ENCODE data around the gene PARM1. TPM values are rescaled to one million over a fixed set of nuclear protein-coding genes. Genes with fewer than 3 reads are reported as not detected.

PARM1 gene
- polyA plus RNA-seq, 4 donors: 48.2 to 64.8 (median 48.5) TPM

- no peak for DNase-seq (ENCODE audit: low read depth in 4 of 4, low spot score in 2 of 4)
These were observed 86.0 kb downstream of the PARM1 start for GRCh38 chr4:75018811-75019479.

DNA sequence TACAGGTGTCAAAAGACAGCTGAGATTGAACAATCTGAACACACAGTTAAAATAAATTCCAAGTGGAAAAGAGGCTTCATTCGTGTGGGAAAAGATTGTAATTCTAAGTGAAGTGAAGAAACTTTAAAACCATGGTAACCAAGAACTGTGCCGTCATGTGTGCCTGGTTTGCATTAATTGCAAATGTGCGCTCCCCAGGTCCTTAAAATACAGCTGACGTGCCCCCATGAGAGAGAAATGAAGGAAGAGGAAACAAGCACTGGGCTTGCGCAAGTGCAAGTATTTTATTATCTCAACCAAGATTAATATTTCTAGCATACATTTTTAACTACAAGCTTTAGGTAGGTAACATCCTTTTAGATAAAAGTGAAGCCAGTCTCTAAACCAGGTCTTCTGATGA, 92.5 kb downstream of the PARM1 start:
- DNase-seq (ENCODE audit: low read depth in 4 of 4, low spot score in 2 of 4): no peak

DNA sequence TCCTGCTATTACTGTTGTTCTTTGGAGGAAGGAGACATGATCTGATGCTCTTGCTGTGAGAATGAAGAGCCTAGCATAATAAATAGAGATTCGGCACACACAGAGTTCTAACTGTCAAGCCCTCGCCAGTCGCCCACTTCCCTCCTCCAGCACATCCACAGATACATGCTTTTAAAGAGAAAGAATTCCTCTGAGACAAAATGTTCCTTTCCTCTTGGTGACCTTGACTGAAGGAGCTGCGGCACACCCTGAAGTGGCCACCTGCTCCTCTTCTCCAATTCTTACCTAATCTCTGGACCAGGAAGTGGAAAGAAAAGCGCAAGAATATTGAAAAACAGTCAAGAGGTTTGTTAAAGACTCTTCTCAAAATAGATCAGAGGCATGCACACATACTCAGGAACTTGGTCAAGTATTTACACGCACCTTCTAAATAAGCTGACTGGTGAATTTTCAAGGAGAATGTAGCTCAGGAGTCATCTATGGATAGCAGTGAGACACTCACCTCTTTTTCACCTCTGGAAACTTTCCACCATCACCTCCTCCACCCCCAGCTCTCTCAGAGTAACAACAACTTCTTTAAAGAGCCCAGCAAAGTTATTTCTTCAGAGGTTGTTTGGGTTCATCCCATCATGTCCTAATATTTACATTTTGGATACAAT, 95.4 kb downstream of the PARM1 start:
- DNase-seq (ENCODE audit: low read depth in 4 of 4, low spot score in 2 of 4): no peak

DNA sequence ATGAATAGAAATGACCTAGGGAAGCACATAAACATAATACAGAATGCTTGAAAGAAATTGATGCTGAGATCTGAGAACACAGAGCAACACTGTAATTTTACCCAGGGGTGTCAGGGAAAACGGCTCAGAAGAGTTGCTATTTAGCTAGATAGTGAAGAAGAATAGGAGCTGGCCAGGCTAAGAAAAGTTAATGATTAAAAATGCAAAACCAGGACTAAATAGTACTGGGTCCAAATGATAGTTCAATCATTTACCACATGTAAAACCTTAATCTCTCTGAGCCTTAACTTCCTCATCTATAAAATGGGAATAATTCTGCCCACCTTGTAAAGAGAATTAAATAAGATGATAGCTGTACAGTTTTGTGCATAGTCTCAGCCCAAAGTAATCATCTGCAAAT, 97.1 kb downstream of the PARM1 start:
- DNase-seq (ENCODE audit: low read depth in 4 of 4, low spot score in 2 of 4): no peak

DNA sequence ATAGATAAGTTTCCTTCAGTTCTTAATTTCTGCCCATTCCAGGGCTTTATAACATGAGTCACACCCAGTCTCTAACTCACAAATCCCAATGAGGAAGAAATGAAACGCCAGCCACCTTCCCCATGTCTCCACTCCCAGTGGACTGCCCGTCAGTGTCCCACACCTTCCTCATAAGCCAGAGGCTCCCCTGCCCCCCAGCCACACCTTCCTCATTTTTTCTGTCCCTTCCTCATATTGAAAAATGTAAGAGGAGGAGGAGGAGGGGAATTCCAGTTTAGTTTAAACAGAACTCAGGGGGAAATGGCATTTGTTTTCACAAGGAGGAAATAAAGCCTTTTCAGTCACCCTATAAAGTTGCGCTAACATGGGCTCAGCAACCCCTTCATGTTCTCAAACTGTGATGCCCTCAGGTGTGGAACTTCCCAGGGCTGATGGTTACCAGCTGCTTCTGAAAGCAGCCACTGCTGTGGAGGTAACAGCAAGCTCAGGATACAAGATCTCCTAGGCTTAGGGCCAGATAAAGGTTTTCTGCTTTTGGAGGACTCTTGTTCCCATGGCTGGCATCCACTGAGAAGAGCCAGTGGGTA, 97.8 kb downstream of the PARM1 start:
- no peak for DNase-seq (ENCODE audit: low read depth in 4 of 4, low spot score in 2 of 4)

DNA sequence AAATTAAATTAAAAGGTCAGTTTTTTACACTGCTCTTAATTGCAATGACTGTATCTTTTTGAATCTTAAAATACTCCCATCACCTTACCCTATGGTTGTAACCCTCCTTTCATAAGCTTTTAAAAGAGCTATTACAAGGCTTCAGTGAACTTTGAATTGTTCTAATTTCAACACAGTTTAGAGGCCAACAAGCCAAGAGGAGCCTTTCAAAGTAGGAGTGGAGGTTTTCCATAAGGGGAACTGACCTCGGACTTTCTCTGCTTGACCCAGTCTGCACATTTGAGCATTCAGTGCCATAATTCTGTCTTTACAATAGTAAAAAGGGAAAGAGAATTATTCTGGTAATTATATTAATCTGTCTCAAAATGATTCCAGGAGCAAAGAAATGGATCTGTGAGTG, 98.9 kb downstream of the PARM1 start:
- DNase-seq (ENCODE audit: low read depth in 4 of 4, low spot score in 2 of 4): no peak

- no peak for DNase-seq (ENCODE audit: low read depth in 4 of 4, low spot score in 2 of 4)
These were observed 101.6 kb downstream of the PARM1 start for GRCh38 chr4:75034523-75034922.

DNA sequence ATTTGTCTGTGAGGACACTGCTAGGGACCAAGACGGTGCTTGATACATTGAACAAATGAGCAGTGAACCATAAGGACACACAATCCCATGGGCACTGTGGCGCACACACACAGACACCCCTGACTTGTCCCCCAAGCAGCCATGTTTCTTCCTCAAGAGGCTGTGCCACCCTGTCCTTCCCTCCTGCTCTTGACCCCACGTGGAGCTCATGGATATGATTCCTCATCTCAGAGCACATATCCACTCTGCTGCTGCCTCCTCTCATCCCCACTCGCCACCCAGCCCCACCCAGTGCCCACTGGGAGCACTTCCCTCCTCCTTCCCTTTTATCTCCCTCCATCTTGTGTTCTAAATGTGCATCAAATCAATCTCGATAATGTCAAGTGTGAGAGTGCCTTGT, 102.4 kb downstream of the PARM1 start:
- no peak for DNase-seq (ENCODE audit: low read depth in 4 of 4, low spot score in 2 of 4)

DNA sequence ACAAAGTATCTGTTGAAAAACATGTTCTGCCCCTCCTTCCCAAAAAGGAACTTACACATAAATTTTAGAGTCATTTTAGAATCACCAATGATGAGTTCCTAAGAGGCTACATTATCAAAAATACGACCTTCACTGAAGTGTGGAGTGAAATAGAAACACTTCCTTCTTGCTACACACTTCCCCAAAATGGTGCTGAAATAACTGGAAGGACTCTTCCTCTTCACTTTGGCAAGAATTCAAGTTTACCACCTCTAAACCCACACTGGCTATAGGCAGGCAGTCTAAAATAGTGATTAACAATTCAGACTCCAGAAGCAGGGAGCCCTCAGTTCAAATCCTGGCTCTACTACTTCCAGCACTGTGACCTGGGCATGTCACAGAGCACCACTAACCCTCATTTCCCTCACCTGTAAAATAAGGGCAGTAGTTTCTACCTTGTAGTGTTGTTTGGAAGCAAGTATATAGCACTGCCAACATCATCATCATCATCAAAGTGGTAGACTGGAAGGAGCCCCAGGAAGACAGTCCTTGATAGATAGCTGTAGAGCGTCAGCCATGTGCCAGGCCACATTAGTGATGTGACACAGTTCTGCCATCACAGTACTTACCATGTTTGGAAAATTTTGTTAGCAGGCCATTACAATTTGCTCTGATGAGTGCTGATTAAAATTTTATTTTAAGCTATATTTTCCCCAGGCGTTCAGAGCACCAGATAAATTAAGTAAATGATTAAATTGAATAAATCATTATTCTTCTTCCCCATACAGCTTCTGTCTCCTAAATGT, 103.3 kb downstream of the PARM1 start:
- no peak for DNase-seq (ENCODE audit: low read depth in 4 of 4, low spot score in 2 of 4)

- DNase-seq (ENCODE audit: low read depth in 4 of 4, low spot score in 2 of 4): no peak
These were observed 104.3 kb downstream of the PARM1 start for GRCh38 chr4:75037252-75037651.

- no peak for DNase-seq (ENCODE audit: low read depth in 4 of 4, low spot score in 2 of 4)
These were observed 105.5 kb downstream of the PARM1 start for GRCh38 chr4:75038376-75038775.

DNA sequence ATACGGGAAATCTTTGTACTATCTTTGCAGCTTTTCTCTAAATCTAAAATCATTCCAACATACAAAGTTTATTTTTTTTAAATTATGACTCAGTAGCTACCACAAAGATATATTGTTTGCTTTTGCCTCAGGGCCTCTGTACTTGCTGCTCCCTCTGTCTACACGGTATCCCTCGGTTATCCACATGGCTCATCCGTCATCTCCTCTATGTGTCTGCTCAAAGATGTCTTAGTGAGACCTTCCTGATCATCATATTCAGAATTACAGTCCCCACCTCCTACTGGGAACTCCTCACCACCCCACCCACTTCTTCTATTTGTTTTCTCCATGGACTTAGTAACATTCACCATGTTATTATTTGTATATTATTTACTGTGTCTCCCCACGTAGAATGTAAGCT, 107.8 kb downstream of the PARM1 start:
- no peak for DNase-seq (ENCODE audit: low read depth in 4 of 4, low spot score in 2 of 4)

DNA sequence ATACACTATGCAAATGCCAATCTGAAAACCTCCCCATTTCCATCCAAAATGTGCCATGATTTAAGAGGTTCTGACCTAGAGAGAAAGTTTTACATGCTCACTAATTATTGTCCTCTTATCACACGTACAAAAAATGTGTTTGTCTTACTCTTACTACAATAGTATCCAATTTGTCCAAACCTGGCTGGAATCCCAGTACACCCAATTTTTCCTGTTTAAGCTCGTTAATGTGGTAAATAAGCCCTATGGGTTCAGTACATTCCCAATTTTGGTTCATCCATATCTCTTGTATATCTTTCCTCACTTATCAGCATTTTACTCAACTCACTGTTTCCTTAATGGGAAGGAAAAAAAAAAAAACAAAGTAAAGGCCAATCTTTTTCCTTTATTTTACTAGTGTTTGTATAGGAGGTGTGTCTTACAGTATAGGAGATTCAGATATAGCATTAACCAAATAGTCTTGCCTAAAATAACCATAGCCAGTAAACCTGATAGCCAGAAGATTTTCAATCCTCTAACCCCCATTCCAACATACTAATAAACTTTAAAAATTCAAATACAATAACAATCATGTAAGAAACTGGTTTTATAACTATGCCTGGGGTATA, 109.8 kb downstream of the PARM1 start:
- no peak for DNase-seq (ENCODE audit: low read depth in 4 of 4, low spot score in 2 of 4)

- no peak for DNase-seq (ENCODE audit: low read depth in 4 of 4, low spot score in 2 of 4)
These were observed 113.3 kb downstream of the PARM1 start for GRCh38 chr4:75046226-75046625.

DNA sequence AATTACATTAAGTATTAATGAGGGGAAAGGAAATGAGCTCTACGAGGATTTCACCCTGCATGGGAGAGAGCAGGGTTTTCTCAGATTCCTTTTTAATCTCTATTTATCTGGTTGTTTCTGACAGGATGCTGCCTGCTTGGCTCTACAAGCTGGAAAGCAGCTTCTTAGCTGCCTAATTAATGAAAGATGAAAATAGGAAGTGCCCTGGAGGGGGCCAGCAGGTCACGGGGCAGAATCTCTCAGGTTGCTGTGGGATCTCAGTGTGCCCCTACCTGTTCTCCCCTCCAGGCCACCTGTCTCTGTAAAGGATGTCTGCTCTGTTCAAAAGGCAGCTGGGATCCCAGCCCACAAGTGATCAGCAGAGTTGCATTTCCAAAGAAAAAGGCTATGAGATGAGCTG, 113.7 kb downstream of the PARM1 start:
- DNase-seq (ENCODE audit: low read depth in 4 of 4, low spot score in 2 of 4): no peak

DNA sequence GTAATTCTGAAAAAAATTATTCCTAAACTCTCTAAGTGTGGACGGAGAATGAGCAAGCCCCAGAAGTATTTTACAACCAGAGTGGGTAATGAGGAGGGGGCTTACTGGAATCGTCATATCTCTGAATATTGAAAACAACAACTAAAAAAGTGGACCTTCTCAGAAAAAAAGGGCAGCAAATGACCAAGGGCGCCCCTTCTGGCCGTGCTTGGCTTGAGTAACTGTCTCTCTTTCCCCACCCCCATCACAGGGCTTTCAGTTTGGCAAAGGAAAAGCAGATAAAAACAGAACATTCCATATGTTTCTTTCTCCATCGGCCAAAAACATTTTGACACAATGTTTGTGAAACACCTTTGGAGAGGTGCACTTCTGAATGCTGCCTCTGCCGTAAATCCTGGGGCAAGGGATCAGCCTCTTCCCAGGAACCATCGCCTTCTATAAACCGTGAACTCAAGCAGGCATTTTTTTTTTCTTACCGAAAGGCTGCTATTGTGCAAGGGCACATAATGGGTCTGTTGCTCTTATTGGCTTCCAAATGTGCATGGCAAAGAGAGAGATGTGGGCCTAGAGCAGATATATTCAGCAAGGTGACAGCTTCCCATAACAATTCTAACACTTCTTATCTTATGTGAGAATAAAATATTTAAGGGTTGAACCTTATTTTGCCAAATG, 115.4 kb downstream of the PARM1 start:
- no peak for DNase-seq (ENCODE audit: low read depth in 4 of 4, low spot score in 2 of 4)

- no peak for DNase-seq (ENCODE audit: low read depth in 4 of 4, low spot score in 2 of 4)
These were observed 118.5 kb downstream of the PARM1 start for GRCh38 chr4:75051431-75051830.

DNA sequence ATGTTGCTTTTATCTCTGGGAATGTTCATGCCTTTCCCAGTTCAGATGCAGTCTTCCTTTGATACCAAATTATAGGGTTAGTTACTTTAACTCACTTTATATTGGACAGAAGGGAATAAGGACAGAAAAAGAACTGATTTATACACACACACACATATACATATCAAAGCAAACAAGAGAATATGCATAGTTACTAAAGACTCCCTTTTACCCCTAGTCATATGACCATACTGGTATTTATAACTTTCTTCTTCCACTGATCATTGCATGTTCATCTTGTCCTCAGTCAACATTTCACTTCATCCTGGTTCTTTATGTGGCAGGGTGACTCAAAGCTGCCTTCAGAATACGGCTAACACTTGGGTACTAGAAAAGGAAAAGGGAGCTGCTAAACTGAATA, 120.4 kb downstream of the PARM1 start:
- DNase-seq (ENCODE audit: low read depth in 4 of 4, low spot score in 2 of 4): no peak

DNA sequence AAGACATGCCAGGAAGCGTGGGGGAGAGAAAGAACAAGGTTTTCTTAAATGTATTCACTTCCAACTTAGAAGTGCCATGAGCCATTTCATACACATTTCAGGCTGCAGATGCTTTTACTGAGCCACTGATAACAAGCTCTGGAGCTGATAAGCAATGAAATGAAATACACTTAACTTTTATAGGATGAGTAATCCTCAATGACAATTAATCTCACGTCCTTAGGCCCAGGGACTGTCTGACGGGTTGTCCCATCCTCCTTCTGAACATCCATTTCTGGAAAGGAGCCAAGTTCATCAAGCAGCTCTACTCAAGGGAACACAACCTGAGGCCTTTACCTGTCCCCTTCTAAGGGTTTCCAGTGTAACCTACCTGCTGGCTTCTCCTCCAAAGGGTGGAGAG, 121.2 kb downstream of the PARM1 start:
- no peak for DNase-seq (ENCODE audit: low read depth in 4 of 4, low spot score in 2 of 4)

DNA sequence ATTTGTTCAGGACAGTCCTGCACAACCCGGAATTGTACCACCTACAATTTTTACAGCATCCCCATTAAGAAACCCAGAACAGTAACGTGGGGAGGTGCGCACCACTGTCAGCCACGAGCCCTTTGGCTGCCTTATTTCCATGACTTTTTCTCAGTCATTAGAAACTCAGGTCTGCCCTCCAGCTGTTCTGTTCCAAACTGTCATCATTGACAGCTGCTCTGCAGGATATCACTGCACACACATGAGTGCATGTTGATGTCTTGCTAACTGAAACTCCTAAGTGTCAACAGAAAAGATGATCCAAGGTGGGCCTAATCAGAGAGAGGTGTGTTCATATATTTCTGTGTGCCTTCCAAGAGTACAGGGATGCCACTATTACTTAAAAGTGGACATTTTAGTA, 123.4 kb downstream of the PARM1 start:
- DNase-seq (ENCODE audit: low read depth in 4 of 4, low spot score in 2 of 4): no peak

- no peak for DNase-seq (ENCODE audit: low read depth in 4 of 4, low spot score in 2 of 4)
These were observed 124.5 kb downstream of the PARM1 start for GRCh38 chr4:75057369-75057768.
